Ishikawa (cell line): ENCODE measurements around the gene EFHD2.

Experiments used
- CEBPB ChIP-seq: IDR thresholded peaks from 2 replicates; pipeline ENCODE4 v1.6.1; 2012
- CREB1 ChIP-seq: IDR thresholded peaks from 2 replicates; pipeline ENCODE4 v1.6.1; 2012; ENCODE audit warnings: low read depth
- EGR1 ChIP-seq: IDR thresholded peaks from 2 replicates; pipeline ENCODE4 v1.6.1; 2012
- EP300 ChIP-seq: IDR thresholded peaks from 2 replicates; pipeline ENCODE4 v1.6.1; 2012; ENCODE audit warnings: borderline replicate concordance
- FOXM1 ChIP-seq: IDR thresholded peaks from 2 replicates; pipeline ENCODE4 v1.6.1; 2012; ENCODE audit warnings: low read depth, borderline replicate concordance
- MAX ChIP-seq: IDR thresholded peaks from 2 replicates; pipeline ENCODE4 v1.6.1; 2012
- NFIC ChIP-seq: IDR thresholded peaks from 2 replicates; pipeline ENCODE4 v1.6.1; 2012
- RAD21 ChIP-seq: IDR thresholded peaks from 2 replicates; pipeline ENCODE4 v1.6.1; 2012; ENCODE audit warnings: low read depth
- REST ChIP-seq: IDR thresholded peaks from 2 replicates; pipeline ENCODE4 v1.6.1; 2012; ENCODE audit warnings: low read depth, mild to moderate bottlenecking
- TAF1 ChIP-seq: IDR thresholded peaks from 2 replicates; pipeline ENCODE4 v1.6.1; 2012; ENCODE audit warnings: low read depth, mild to moderate bottlenecking
- TCF12 ChIP-seq: IDR thresholded peaks from 2 replicates; pipeline ENCODE4 v1.6.1; 2012; ENCODE audit warnings: low read depth
- TEAD4 ChIP-seq: IDR thresholded peaks from 2 replicates; pipeline ENCODE4 v1.6.1; 2012
- USF1 ChIP-seq: IDR thresholded peaks from 2 replicates; pipeline ENCODE4 v1.6.1; 2012
- YY1 ChIP-seq: IDR thresholded peaks from 2 replicates; pipeline ENCODE4 v1.6.1; 2012; ENCODE audit warnings: low read depth
- ZBTB7A ChIP-seq: IDR thresholded peaks from 2 replicates; pipeline ENCODE4 v1.6.1; 2012; ENCODE audit warnings: low read depth

The EFHD2 gene

GRCh38 chr1:15434739-15435138 lies 25.1 kb downstream of the EFHD2 start:
- TF ChIP-seq CEBPB: peak; percentile 52

- TF ChIP-seq TAF1 (no peak), FOXM1 (no peak), NFIC (no peak), TCF12 (no peak), MAX (no peak), YY1 (no peak), USF1 (no peak), EGR1 (no peak), ZBTB7A (no peak), REST (no peak), CEBPB (no peak), EP300 (no peak), CREB1 (no peak)
Observed at GRCh38 chr1:15435239-15436077, 25.8 kb downstream of the EFHD2 start.

GRCh38 chr1:15436881-15437442 lies 27.3 kb downstream of the EFHD2 start:
- TF ChIP-seq NFIC: no peak
- no peak for TF ChIP-seq USF1
- TF ChIP-seq EGR1: no peak
- no peak for TF ChIP-seq ZBTB7A
- TF ChIP-seq TAF1: no peak
- TF ChIP-seq REST: no peak
- TF ChIP-seq TCF12: no peak
- no peak for TF ChIP-seq CEBPB
- no peak for TF ChIP-seq RAD21
- no peak for TF ChIP-seq CREB1

- no peak for TF ChIP-seq TCF12
- TF ChIP-seq ZBTB7A: no peak
- no peak for TF ChIP-seq CEBPB
- no peak for TF ChIP-seq EGR1
- TF ChIP-seq MAX: no peak
- TF ChIP-seq YY1: no peak
- no peak for TF ChIP-seq FOXM1
Observed at GRCh38 chr1:15439325-15439724, 29.6 kb downstream of the EFHD2 start.

- no peak for TF ChIP-seq CREB1
- TF ChIP-seq ZBTB7A: no peak
- TF ChIP-seq USF1: no peak
- no peak for TF ChIP-seq MAX
- TF ChIP-seq EP300: no peak
Observed at GRCh38 chr1:15440357-15440756, 30.7 kb downstream of the EFHD2 start.

GRCh38 chr1:15441247-15441646 lies 31.6 kb downstream of the EFHD2 start:
- no peak for TF ChIP-seq MAX
- no peak for TF ChIP-seq REST
- TF ChIP-seq CEBPB: no peak
- TF ChIP-seq CREB1: no peak
- no peak for TF ChIP-seq NFIC
- TF ChIP-seq TCF12: no peak
- TF ChIP-seq ZBTB7A: no peak
- no peak for TF ChIP-seq YY1
- no peak for TF ChIP-seq FOXM1
- TF ChIP-seq USF1: no peak
- TF ChIP-seq EGR1: no peak
- TF ChIP-seq TEAD4: no peak
- TF ChIP-seq RAD21: no peak
- no peak for TF ChIP-seq TAF1
- no peak for TF ChIP-seq EP300
